GM12873 (cell line): ENCODE measurements around the gene NOLC1.
A peak's percentile ranks its signal among the peaks of the same experiment; 100 is the strongest.

Experiments used
- TF ChIP-seq, protein P1 (sequence below): IDR thresholded peaks from 2 replicates; pipeline ENCODE4 v1.5.1; 2012; ENCODE audit warnings: low read depth, mild to moderate bottlenecking, moderate library complexity, low read length, control low read depth; ENCODE audit not compliant: insufficient read depth; ENCODE audit errors: missing control alignments

Gene NOLC1

DNA sequence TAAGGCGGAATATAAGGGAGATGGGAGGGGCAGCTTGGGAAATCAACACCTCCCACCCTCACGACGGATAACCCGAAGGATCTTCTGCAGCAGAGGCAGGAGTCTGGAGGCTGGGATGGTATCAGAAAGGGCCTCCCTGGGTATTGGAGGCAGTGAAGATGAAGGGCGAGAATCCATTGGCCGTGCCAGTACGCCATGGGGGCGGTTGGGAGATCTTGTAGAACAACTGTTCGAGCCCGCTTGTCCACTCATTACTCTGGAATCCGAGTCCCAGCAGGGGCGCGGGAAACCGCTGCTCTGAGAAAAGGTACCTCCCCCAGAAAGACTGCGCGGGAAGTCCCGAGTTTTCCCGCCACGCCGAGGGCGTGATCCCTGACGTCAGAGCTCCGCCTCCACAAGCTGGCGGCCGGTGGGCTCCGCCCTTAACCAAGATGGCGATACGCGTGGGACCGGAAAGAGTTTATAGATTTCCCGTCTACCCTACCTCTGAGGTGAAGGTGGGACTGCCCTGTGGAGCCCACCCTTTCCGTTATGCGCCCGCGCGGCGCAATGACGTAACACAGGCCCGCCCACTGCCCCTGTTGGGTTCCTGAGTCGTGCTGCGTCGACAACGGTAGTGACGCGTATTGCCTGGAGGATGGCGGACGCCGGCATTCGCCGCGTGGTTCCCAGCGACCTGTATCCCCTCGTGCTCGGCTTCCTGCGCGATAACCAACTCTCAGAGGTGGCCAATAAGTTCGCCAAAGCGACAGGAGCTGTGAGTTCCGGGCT lies at the start of gene NOLC1:
Gene NOLC1, plus strand, starts transcription at position 616 of the 771 bp plus-strand sequence. Its CDS starts 22 bp downstream, at position 638.
- TF ChIP-seq, protein P1, sequence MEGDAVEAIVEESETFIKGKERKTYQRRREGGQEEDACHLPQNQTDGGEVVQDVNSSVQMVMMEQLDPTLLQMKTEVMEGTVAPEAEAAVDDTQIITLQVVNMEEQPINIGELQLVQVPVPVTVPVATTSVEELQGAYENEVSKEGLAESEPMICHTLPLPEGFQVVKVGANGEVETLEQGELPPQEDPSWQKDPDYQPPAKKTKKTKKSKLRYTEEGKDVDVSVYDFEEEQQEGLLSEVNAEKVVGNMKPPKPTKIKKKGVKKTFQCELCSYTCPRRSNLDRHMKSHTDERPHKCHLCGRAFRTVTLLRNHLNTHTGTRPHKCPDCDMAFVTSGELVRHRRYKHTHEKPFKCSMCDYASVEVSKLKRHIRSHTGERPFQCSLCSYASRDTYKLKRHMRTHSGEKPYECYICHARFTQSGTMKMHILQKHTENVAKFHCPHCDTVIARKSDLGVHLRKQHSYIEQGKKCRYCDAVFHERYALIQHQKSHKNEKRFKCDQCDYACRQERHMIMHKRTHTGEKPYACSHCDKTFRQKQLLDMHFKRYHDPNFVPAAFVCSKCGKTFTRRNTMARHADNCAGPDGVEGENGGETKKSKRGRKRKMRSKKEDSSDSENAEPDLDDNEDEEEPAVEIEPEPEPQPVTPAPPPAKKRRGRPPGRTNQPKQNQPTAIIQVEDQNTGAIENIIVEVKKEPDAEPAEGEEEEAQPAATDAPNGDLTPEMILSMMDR, result no peak

- TF ChIP-seq, protein P1, result no peak
Observed at GRCh38 chr10:102102421-102102820, 49.8 kb upstream of the NOLC1 start.

GRCh38 chr10:102106998-102107397 lies 45.2 kb upstream of the NOLC1 start:
- TF ChIP-seq, protein P1, result no peak

GRCh38 chr10:102109166-102110116 lies 42.7 kb upstream of the NOLC1 start:
- TF ChIP-seq, protein P1, result no peak

DNA sequence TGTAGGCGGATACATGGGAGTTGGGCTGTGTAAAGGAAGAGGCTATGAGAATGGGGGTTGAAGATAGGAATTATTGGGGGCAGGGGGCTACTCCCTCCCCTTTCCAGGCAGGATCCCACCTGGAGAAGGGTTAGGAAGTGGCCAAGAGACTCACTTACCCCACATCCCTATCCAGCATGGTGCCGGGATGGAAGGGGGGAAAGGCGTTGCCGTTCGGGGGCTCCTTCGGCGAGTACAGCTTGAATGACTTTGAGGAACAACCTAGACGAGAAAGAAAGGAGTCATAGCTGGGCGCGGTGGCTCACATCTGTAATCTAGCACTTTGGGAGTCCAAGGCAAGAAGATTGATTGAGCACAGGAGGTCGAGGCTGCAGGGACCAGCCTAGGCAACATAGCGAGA lies 40.9 kb upstream of the NOLC1 start:
- TF ChIP-seq, protein P1, result no peak

DNA sequence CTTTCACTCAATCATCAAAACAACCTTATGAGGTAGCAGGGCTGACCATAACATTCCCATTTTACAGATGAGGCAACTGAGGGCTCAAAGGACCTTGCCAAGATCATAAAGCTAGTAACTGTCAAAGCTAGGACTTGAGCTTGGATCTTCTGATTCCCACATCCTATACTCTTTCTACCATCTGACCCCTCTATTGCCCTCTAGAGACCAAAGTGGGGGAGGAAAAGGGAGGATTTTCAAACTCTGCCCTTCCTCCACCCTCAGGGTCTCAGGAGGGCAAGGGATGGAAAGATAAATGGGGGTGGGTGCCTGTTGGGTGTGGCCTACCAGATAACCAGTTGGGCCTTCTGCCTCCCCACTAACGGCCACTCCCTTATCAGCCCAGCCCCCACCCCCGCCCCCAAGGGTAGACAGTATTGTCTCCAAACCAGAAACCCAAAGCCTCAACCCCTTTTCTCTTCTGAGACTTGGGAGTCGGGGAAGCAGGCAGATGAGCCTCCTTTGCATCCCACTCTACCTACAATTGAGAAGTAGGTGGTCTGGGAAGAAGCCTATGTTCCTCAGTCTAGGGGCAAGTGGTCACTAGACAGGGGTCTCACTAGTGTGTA lies 39.9 kb upstream of the NOLC1 start:
- TF ChIP-seq, protein P1, result peak; percentile 41
